CD4-positive, alpha-beta T cell treated with Interferon gamma for 1 hour (primary cell): Measurements from ENCODE around the gene DHRS4L2.
A peak's percentile ranks its signal among the peaks of the same experiment; 100 is the strongest.
"Not testable (repeated sequence)": the region's sequence is repeated elsewhere in the genome, so short reads cannot be mapped to it uniquely, and the experiment has no call there.

Source experiments
- DNase-seq: peaks from one replicate; pipeline ENCODE4 v3.0.0-alpha.2; 2020

The DHRS4L2 gene

GRCh38 chr14:23974041-23974440, 14.7 kb upstream of the DHRS4L2 start:
- DNase-seq, result not testable (repeated sequence)

GRCh38 chr14:23977208-23977607, 11.5 kb upstream of the DHRS4L2 start:
- DNase-seq, result not testable (repeated sequence)

DNA sequence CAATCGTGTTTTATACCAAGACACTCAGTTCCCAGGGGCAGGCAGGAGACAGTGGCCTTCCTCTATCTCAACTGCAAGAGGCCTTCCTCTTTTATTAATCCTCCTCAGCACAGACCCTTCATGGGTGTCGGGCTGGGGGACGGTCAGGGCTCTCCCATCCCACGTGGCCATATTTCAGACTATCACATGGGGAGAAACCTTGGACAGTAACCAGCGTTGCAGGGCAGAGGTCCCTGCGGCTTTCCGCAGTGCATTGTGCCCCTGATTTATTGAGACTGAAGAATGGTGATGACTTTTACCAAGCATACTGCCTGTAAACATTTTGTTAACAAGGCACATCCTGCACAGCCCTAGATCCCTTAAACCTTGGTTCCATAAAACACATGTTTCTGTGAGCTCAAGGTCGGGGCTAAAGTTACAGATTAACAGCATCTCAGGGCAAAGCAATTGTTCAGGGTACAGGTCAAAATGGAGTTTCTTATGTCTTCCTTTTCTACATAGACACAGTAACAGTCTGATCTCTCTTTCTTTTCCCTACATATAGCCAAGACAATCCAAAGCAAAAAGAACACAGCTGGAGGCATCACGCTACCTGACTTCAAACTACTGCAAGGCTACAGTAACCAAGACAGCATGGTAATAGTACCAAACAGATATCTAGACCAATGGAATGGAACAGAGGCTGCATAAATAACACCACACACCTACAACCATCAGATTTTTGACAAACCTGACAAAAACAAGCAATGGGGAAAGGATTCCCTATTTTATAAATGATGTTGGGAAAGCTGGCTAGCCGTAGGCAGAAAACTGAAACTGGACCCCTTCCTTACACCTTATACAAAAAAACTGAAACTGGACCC, 6.5 kb upstream of the DHRS4L2 start:
- not testable (repeated sequence) for DNase-seq

- DNase-seq, result no peak
Measured at GRCh38 chr14:23984891-23985602, 3.7 kb upstream of the DHRS4L2 start.

GRCh38 chr14:23988223-23988606, 514 bp upstream of the DHRS4L2 start:
- DNase-seq, result not testable (repeated sequence)

DNA sequence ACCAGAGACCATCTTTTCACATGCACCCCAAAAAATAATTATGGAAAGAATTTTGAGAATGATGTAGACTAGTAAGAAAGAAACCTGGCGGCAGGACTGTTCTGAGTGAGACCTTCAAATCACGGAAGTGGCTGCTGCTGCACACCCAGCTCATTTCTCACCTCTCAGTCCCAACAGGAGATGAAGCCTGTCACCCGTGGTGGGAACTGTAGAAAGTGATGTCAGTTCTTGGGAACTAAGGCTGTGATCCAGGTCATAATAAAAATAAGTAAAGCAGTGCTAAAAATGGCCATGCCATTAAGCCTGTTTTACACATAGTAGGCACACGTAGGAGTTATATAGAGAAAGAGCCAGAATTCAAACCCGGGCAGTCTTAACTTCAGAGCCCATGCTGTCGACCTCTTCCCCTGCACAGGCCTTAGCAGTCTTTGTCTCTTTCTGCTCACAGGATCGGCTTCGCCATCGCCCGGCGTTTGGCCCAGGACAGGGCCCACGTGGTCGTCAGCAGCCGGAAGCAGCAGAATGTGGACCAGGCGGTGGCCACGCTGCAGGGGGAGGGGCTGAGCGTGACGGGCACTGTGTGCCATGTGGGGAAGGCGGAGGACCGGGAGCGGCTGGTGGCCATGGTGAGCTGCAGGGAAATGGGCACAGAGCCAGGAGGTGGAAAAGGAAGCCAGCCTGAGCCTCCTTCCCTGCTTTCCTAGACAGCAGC, 1.2 kb downstream of the DHRS4L2 start:
- not testable (repeated sequence) for DNase-seq

DNA sequence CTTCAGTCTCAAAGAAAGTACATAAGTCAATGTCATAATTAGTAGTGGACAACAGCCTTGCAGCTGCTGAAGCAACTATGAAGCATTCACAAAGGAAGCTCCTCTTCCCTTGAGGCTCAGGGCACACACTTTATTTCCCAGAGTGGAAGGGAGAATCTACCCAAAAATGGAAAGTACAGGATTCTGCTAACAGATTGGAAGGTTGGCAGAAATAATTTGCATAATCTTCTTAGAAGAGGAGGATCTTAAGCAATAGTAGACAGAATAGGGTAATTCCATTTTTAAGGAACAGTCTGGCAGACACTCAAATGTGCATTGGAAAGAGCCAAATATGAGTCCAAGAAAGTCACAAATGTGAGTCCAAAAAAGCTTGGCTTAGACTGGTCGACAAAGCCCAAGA, 2.2 kb downstream of the DHRS4L2 start:
- not testable (repeated sequence) for DNase-seq

- not testable (repeated sequence) for DNase-seq
Measured at GRCh38 chr14:23993042-23993441, 4.3 kb downstream of the DHRS4L2 start.

- not testable (repeated sequence) for DNase-seq
Measured at GRCh38 chr14:23996009-23996408, 7.3 kb downstream of the DHRS4L2 start.

DNA sequence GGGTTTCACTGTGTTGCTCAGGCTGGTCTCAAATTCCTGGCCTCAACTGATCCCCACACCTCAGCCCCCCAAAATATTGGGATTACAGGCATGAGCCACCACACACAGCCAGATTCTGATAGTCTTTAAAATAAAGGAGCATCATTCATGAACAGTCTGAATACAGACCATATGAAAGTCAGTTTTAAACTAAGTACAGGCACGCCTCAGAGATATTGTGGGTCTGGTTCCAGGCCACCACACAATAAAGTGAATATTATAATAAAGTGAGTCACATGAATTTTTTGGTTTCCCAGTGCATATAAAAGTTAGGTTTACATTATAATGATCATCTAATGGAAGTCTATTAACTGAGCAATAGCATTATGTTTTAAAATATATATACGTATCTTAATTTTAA, 8.1 kb downstream of the DHRS4L2 start:
- DNase-seq, result not testable (repeated sequence)

DNA sequence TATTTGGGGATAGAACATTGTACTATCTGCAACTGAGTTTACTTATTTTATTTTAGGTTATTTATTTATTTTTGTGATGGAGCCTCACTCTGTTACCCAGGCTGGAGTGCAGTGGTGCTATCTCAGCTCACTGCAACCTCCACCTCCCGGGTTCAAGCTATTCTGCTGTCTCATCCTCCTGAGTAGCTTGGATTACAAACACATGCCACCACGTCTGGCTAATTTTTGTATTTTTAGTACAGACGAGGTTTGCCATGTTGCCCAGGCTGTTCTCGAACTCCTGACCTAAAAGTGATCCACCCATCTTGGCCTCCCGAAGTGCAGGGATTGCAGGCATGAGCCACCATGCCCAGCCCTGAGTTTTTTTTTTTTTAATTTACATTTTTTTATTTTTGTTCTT, 10.9 kb downstream of the DHRS4L2 start:
- DNase-seq, result not testable (repeated sequence)

- not testable (repeated sequence) for DNase-seq
Measured at GRCh38 chr14:24001078-24001477, 12.3 kb downstream of the DHRS4L2 start.

DNA sequence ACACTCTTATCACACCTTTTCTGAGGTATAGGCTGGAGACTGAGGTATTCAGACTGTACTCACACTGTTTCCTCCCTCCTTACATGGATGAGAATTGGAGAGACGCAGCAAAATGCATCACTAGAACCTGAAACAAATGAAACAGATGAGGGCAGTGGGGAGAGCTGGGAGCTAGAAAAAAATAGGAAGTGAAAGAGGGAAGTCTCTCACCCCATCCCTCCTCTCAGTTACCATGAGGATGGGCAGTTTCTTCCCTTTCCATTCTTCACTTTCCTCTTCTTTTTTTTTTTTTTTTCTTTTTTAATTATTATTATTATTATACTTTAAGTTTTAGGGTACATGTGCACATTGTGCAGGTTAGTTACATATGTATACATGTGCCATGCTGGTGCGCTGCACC, 12.9 kb downstream of the DHRS4L2 start:
- not testable (repeated sequence) for DNase-seq

DNA sequence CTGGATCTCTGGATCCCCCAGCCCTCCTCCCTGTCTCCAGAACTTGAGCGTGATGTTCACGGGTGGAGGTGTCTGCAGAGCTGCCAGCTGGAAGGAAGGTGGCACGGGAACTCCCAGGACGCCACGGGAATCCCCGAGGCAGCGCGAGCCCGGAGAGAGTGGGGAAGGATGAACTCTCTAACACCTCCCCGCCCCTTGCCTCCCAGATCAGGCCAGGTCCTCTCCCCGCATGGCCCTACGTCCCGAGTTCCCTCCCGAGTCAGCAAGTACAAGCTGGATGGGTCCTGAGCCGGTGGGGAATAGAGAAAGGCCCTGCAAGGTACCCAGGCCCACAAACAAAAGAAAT, 17.7 kb downstream of the DHRS4L2 start:
- not testable (repeated sequence) for DNase-seq

GRCh38 chr14:24006817-24007652, 18.3 kb downstream of the DHRS4L2 start:
- peak; percentile 64 for DNase-seq

DNA sequence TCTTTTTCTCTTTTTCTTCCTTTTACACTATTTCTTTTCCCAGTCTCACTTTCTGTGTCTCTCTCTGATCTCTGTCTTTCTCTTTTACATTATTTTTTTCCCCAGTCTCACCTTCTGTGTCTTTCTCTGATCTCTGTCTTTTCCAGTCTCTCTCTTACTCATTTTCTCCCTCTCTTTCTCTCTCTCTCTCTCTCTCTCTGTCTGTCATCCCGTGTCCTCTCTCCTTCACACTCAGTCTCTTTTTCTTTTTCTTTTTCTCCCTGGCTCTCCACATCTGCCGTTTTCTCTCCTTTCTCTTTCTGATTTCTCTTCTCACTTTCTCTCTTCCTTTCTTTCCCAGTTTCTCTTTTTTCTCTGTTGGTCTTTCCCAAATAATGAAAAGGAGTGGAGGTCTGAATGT, 22.3 kb downstream of the DHRS4L2 start:
- no peak for DNase-seq

GRCh38 chr14:24012726-24013273, 24.1 kb downstream of the DHRS4L2 start:
- not testable (repeated sequence) for DNase-seq

GRCh38 chr14:24013654-24014514, 25.2 kb downstream of the DHRS4L2 start:
- peak; percentile 46 for DNase-seq

- not testable (repeated sequence) for DNase-seq
Measured at GRCh38 chr14:24015745-24016144, 27.0 kb downstream of the DHRS4L2 start.

- DNase-seq, result not testable (repeated sequence)
Measured at GRCh38 chr14:24018978-24019377, 30.2 kb downstream of the DHRS4L2 start.

DNA sequence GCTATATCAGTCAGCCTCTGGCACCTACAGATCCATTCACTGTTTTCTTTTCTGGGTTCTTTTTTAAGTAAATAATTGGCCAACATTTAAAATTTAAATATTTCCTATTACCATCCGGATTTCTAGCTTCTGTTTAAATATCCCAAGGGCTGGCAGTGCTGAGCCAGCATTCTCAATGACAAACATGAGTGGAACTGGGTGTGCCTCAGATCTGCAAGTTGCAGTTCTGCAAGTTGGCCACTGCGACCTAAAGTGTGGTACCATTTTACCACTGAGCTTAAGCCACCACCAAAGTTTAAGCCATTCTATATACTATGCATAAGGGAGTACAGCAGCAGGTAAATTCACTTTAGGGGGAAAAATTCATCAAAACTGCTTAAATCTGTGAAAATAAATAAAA, 31.2 kb downstream of the DHRS4L2 start:
- peak; percentile 1 for DNase-seq
